Nucleus accumbens (tissue), 56 donors: ENCODE results near the gene LYSMD2.

Experiments
- DNase-seq, 56 donors: peaks; one replicate each; lab custom pipeline; 2025; lab: John Stamatoyannopoulos, UW

LYSMD2 gene

DNA sequence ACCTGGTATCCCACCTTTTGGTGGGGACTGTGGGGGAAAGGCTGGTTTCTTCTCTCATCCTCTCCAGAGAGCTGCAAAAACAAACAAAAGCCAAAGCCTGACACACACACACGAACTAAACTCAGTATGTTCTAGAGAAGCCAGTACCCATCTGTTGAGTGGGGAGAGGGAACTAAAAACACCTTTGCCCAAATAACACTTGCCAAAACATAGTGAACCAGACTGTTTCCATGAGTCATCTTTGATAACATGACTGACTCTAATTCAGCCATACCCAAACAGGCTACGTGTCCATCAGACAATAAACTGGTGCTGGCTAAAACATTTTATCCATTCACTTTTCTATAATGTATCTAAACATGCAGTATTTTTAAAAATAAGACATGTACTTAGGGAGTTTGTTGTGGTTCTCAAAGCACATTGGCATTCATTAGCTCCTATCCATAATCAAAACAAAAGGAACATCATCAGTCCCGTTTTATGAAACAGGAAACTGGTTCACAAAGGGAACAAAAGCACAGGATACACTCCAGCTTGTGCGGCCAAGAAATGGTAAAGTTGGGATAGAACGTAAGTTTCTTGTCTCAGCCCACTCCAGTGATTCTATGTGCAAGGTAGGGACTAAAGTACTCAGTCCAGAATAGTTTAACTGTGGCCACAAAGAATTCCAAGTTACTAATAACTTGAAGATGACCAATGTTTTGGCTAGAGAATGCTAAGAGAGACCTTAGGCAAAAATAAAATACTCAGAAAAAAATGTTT is 16.1 kb downstream of the LYSMD2 start:
- DNase-seq, result no peak

- DNase-seq, result no peak
Observed at GRCh38 chr15:51720201-51720995, 17.1 kb downstream of the LYSMD2 start.

GRCh38 chr15:51718746-51719145 is 18.7 kb downstream of the LYSMD2 start:
- no peak for DNase-seq

- DNase-seq, result no peak
Observed at GRCh38 chr15:51718219-51718618, 19.2 kb downstream of the LYSMD2 start.

DNA sequence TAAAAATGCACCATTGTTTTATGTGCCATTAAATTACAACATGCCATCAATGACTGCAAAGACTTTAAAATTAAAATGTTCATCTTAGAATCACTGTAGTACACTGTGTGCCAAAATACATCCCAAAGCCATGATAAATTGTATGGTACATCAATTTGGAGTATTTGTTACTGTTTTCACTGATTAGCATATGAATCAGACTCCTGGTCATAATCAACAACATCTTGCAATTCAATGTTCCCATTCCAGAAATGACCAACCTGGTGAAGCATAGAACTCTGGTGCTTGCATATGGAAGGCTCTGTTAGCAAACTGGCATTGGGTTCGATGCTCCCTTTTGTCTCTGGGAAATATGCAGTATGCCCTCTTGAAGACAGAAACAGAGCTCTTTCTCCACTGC is 22.5 kb downstream of the LYSMD2 start:
- no peak for DNase-seq

DNA sequence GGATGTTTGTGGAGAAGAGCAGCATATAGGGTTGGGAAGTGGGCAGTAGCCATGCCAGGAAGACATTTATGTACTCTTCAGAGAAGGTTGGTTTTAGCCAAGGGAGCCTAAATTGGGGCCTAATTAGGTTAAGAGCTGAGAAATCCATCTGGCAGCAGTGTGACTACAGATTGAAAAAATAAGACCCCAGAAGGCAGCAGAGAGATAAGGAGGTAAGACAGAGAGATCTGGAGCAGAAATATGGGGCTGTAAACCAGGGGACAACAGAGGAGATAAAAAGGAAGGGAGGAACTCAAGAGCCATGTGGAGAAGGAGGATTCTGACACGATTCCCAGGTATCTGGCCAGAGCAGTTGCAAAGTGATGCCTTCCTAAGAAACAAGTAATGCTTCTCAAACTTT is 23.3 kb downstream of the LYSMD2 start:
- DNase-seq, result no peak

- DNase-seq, result no peak
Observed at GRCh38 chr15:51709031-51709430, 28.4 kb downstream of the LYSMD2 start.

DNA sequence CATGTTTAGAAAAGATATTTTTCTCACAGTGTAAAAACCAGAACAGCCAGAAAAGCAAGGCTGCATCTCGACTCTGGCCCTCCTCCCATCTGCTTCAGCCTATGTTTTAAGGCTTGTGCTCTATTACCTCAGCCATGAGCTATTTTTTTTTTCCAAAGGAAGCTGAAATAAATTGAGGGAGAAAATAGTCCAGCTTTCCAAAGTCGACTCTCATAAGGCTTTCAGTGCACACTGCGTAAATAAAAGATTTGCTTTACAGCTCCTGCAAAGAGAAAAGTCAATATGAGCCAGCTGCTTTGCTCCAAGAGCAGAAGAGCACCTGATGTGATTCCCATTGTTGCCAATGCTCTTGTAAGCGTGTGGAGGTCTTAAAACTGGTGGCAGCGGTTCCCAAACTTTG is 29.4 kb downstream of the LYSMD2 start:
- DNase-seq, result no peak

DNA sequence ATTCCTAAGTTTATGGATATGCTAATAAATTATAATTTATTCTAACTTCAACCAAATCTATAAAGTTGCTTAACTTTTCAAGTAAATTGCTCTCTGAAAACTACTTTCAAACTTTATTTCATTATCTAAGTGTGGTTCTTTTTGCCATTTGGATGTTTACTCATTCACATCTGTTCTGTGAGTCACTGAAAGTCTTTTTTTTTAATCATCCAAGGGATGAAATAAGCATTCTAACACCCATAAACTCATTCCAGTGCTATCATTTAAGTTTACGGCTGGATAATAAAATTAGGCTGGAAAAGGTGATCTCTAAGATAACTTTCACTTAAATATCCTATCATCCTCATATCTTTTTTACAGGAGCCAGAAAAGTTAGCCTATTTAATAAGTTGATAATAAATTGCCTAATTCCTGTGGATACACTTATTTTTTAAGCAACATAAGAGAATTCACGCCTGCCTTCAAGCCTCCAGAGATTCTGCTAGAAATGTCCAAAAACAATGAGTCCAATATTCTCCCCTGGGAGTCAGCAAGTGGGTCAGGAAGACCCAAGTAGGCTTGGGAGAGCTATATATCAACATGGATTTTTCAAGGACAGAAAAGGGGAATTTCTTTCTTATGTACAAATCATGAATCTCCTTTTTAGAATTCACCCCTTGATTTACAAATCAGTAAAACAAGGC is 30.4 kb downstream of the LYSMD2 start:
- no peak for DNase-seq

DNA sequence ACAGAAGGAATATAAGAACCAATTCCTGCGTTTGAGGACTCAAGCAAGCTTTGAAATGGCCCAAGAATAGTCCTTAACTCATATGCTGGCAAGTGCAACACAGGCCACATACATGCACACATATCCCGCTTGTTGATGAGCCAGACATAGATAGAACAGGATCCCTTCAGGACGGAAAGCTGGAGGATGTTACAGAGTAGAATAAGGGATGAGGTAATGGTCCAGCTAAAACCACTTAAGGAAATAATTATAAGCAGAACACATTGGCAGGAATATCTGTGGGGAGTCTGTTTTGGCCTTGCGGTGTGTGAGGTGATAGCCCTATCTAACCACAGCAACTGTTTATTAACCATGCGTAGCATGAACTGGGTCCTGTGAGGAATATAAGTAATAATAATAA is 31.2 kb downstream of the LYSMD2 start:
- no peak for DNase-seq

DNA sequence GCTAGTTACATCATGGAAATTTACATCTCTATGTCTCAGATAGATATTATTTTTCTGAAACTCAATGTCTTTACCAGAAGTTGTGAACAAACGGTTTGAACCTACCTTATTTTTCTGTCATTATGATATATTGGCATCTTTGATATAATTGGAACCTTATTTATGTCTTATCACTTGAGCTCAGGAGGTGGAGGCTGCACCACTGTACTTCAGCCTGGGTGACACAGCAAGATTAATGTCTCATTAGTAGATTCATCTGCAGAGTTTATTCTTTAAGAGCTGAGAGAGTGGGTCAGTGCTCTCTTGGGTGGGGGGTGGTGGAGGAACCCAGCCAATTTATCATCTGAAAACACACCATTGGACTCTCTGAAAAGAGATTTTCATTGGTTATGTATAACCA is 34.7 kb downstream of the LYSMD2 start:
- no peak for DNase-seq

GRCh38 chr15:51699373-51699772 is 38.1 kb downstream of the LYSMD2 start:
- DNase-seq, result no peak

GRCh38 chr15:51697163-51697562 is 40.3 kb downstream of the LYSMD2 start:
- no peak for DNase-seq

GRCh38 chr15:51696566-51696965 is 40.9 kb downstream of the LYSMD2 start:
- DNase-seq, result no peak

DNA sequence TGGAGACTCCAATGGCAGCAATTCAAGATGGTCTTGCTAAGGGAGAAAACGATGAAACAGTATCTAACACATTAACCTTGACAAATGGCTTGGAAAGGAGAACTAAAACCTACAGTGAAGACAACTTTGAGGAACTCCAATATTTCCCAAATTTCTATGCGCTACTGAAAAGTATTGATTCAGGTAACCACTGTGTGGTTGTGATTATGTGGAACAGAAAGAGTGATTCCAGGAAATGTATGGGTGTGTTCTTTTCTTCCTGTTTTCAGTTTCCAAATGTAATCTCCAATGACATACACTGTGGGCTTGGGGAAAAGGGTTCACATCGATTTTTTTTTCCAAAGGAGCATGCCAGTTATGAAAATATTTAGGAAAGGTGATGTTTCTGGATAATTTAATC is 45.3 kb downstream of the LYSMD2 start:
- DNase-seq, result no peak

DNA sequence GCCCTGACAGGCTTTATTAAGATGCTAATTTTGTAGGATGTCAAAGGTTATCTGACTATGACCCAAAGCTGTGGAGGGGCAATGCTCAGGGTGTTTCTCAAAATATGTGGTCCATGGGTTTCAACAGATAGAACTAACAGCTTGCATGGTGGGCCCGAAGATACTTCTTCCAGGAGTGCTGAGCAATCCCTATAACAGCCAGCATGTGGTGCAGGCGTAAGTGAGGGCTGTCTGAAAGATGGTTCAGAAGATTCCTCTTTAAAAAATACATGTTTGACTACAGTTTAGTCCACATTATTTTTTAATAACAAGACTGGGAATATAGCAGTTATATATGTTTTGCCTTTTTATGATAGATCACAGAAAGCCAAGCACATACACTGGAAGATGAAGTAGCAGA is 48.6 kb downstream of the LYSMD2 start:
- no peak for DNase-seq

GRCh38 chr15:51687565-51687964 is 49.9 kb downstream of the LYSMD2 start:
- DNase-seq, result no peak

DNA sequence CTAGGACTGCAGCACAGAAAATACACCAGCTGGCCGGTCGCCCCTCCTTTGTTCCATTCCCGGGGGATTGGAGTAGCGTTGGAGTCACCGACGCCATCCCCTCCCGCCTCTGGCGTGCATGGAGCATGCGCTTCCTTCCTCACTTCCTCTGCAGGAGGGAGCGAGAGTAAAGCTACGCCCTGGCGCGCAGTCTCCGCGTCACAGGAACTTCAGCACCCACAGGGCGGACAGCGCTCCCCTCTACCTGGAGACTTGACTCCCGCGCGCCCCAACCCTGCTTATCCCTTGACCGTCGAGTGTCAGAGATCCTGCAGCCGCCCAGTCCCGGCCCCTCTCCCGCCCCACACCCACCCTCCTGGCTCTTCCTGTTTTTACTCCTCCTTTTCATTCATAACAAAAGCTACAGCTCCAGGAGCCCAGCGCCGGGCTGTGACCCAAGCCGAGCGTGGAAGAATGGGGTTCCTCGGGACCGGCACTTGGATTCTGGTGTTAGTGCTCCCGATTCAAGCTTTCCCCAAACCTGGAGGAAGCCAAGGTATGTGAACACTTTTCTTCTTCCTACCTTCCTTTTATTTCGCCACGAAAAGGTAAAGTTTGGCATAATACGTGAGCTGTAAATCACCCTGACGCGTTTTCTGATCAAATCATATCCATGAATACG is 56.0 kb downstream of the LYSMD2 start, which contains the start of gene SCG3:
Gene SCG3, plus strand, starts transcription at position 201 of the 661 bp plus-strand sequence. Its CDS starts 253 bp downstream, at position 454.
- DNase-seq, result peak; percentile 4 to 93 (median 77)

DNA sequence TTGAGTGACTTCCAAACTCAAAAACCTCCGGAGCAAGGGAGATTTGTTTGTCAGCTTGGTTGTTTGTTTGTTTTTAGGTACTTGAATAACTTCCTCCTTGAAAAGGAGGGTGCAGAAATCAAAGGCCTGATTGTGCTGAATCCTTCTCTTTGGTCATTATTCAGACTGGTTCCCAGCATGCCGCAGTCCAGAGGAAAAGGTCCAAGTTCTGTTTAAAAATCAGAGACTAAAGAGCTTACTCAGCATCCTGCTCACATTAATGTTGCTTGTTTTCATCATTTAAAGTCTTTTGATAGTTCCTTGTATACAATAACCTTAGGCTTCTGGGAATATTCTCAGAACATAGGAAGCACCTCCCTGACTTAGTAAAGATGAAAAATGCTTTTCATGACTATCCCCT is 57.1 kb downstream of the LYSMD2 start:
- DNase-seq, result peak in 8 of 56 donors; percentile 1 to 50 (median 12)

GRCh38 chr15:51678096-51678495 is 59.4 kb downstream of the LYSMD2 start:
- no peak for DNase-seq

- peak in 2 of 56 donors; percentile 7 to 9 for DNase-seq
Observed at GRCh38 chr15:51677452-51677851, 60.0 kb downstream of the LYSMD2 start.
